GM21423 (cell line): Measurements from ENCODE around the gene FAM117B.
"Not testable (repeated sequence)": the region's sequence is repeated elsewhere in the genome, so short reads cannot be mapped to it uniquely, and the experiment has no call there.

Experiments used
- ATAC-seq: cut with Tn5 transposase; IDR thresholded peaks from one replicate; pipeline ENCODE4 v1.9.1; 2021; ENCODE audit warnings: mild to moderate bottlenecking, moderate library complexity; ENCODE audit not compliant: unreplicated experiment

The FAM117B gene

DNA sequence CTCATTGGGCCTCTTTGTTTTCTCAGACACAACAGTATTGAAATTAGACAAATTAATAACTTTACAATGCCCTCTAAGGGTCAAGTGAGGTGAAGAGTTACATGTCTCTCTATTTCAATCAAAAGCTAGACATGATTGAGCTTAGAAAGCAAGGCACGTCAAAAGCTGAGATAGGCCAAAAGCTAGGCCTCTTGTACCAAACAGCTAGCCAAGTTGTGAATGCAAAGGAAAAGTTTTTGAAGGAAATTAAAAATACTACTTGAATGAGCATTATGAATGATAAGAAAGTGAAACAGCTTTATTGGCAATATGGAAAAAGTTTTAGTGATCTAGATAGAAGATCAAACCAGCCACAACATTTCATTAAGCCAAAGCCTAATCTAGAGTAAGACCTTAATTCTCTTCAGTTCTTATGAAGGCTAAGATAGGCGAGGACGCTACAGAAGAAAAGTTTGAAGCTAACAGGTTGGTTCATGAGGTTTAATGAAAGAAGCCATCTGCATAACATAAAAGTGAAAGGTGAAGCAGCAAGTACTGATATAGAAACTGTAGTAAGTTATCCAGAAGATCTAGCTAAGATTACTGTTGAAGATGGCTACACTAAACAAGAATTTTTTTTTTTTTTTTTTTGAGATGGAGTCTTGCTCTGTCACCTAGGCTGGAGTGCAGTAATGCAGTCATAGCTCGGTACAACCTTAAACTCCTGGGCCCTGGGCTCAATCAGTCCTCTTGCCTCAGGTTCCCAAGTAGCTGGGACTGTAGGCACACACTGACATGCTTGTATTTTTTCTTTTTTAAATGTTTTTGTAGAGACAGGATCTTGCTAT is 65.5 kb downstream of the FAM117B start:
- no peak for ATAC-seq

DNA sequence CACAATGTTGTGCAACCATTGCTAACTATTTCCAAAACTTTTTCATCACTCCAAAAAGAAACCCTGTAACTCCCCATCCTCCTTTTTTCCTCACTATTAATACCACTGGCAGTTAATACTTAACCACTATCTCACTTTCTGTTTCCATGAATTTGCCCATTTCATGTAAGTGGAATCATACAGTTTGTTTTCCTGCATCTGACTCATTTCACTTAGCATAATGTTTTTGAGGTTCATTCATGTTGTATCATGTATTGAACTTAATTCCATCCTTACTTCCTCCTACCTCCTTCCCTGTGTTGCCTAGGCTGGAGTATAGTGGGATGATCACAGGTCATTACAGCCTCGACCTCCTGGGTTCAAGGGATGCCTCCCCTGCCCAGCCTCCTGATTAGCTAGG is 68.3 kb downstream of the FAM117B start:
- no peak for ATAC-seq

DNA sequence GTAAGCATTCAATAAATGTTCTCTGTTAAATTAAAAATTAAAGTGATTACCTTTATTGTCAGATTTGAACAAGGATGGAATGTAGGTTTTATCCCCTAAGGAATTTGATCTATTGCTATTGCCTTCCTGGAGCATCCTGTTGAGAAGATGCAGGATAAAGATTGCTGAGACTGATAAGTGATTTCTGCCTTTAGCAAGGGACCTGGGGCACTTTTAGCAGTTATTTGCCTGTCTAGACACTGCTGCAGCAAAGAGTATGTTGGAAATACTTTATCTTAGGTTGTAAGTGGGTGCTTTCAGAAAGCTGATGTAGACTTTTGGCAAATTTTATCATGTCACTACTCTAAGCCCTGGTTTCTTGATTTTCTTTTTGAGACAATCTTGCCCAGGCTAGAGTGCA is 69.5 kb downstream of the FAM117B start:
- ATAC-seq: no peak

DNA sequence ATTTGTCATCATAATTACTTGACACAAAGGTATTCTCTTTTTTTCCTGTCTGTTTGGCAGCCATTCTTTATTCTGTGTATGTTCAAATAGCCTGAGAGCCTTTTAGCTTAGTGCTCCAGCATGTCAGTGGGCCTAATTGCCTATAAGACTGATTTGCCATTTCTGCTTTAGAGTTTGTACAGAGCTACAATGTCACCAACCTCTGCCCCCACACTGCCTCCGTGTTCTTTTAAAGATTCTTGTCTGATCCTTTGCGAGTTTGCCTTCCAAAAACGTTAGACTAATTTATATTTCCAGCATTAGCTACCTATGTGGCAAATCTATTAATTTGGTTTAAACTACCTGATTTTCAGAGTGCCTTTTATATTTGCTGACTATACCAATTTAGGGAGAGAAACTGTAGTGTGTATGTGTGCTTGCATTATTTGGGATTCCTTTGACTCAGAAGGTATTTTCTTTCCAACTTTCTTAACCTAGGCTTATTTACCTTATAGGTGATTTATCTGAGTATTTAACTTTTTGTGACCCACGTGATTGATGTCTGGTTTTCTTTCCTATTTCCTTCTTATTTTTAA is 70.8 kb downstream of the FAM117B start:
- ATAC-seq: no peak

DNA sequence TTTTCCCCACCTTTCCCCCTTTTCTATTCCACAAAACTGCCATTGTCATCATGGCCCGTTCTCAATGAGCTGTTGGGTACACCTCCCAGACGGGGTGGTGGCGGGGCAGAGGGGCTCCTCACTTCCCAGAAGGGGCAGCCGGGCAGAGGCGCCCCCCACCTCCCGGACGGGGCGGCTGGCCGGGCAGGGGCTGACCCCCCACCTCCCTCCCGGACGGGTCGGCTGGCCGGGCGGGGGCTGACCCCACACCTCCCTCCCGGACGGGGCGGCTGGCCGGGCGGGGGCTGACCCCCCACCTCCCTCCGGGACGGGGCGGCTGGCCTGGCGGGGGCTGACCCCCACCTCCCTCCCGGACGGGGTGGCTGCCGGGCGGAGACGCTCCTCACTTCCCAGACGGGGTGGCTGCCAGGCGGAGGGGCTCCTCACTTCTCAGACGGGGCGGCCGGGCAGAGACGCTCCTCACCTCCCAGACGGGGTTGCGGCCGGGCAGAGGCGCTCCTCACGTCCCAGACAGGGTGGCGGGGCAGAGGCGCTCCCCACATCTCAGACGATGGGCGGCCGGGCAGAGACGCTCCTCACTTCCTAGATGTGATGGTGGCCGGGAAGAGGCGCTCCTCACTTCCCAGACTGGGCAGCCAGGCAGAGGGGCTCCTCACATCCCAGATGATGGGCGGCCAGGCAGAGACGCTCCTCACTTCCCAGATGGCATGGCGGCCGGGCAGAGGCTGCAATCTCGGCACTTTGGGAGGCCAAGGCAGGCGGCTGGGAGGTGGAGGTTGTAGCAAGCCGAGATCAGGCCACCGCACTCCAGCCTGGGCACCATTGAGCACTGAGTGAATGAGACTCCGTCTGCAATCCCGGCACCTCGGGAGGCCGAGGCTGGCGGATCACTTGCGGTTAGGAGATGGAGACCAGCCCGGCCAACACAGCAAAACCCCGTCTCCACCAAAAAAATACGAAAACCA is 80.5 kb downstream of the FAM117B start:
- not testable (repeated sequence) for ATAC-seq

DNA sequence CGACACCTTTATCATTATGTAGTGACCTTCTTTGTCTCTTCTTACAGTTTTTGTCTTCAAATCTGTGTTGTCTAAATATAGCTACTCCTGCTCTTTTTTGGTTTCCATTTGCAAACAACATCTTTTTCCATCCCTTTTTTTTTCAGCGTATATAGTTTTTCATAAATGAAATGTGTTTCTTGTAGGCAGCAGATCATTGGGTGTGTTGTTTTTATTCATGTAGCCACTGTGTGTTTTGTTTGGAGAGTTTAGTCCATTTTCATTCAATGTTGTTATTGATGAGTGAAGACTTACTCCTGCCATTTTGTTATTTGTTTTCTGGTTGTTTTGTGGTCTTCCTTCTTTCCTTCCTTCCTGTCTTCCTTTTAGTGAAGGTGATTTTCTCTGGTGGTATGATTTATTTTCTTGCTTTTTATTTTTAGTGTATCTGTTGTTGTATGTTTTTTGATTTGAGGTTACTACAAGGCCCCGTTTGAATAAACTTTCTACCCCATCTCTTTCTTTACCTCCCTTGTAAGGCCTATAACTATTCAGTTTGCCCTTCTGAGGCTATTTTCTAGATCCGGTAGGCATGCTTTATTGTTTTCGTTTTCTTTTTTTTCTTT is 81.4 kb downstream of the FAM117B start:
- ATAC-seq: no peak

DNA sequence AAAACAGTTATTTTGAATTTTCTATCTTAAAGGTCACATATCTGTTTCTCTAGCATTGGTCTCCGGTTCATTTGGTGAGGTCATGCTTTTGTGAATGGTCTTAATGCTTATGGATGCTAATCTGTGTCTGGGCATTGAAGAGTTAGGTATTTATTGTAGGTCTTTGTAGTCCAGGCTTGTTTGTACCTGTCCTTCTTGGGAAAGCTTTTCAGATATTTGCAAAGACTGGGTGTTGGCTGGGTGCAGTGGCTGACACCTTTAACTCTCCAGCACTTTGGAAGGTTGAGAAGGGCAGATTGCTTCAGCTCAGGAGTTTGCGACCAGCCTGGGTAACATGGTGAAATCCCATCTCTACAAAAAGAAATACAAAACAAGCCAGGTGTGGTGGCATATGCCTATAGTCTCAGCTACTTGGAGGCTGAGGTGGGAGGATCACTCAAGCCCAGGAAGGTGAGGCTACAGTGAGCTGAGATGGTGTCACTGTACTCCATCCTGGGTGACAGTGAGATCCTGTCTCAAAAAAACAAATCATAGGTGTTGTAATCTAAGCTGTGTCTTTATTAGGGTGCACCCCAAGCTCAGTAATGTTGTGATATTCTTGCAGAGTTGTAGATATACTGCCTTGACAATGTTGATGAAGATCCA is 82.3 kb downstream of the FAM117B start:
- ATAC-seq: no peak

DNA sequence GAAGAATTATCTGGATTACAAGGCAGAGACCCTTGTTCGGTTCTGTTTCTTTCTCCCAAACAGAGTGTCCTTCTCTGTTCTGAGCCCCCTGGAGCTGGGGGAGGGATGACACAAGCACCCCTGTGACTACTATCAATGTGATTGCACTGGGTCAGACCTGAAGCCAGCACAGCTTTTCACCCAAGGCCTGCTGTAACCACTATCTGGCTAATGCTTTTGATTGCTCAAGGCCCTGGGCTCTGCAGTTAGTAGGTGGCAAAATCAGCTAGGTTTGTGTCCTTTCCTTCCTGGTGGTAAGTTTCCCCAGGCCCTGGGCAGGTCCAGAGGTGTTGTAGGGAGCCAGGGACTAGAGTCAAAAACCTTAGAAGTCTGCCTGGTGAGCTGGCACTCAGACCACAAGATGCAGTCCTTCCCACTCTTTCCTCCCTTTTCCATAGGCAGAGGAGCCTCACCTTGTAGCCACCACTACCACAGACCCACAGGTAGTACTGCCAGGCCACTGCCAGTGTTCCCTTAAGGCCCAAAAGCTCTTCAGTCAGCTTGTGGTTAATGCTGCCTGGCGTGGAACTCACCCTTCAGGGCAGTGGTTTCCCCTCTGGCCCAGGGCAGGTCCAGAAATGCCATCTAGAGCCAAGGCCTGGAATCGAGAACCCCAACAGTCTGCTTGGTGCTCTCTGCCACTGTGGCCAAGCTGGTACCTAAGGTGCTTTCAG is 83.0 kb downstream of the FAM117B start:
- ATAC-seq: no peak

DNA sequence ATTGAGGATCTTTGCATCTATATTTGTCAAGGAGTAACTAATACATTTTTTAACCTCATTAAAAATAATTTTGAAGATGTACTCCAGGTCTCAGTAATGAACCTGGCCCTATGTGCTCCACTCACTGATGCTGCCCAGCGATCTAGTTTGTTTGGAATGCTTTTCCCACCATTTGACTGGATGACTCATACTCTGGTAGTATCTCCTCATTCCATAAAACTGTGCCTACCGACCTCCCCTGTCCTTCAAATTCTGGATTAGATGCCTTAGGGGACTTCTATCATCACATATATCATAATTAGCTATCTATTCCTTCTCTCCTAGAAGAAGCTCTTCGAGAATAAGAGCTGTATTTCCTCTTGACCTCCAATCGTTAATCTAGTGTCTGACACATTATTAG is 83.8 kb downstream of the FAM117B start:
- ATAC-seq: no peak

DNA sequence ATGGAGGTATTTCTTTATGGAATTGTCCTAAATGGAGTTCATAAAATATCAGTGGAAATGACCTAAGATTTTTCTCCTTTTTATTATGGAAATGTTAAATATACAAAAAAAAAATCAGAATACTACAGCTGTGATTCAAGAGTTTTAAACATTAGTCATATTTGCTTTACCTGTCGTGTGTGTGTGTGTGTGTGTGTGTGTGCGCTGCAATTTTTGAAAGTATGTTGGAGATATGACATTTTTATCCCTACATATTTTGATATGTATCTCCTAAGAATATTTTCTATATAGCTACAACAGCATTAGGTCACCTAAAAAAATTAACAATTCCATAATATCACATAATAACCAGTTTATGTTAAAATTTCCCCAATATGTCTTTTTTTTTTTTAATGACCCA is 85.5 kb downstream of the FAM117B start:
- no peak for ATAC-seq

DNA sequence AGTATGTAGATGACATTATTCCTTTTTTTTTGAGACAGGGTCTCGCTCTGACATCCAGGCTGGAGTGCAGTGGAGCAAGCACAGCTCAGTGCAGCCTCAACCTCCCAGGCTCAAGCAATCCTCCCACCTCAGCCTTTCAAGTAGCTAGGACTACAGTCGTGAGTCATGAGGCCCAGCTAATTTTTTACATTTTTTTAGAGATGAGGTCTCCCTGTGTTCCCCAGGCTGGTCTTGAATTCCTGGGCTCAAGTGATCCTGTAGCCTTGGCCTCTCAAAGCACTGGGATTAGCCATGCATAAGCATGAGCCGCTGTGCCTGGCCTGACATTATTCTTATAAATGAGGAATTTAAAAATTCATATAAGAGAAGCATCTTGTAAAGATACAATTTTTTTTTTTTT is 86.9 kb downstream of the FAM117B start:
- ATAC-seq: no peak

DNA sequence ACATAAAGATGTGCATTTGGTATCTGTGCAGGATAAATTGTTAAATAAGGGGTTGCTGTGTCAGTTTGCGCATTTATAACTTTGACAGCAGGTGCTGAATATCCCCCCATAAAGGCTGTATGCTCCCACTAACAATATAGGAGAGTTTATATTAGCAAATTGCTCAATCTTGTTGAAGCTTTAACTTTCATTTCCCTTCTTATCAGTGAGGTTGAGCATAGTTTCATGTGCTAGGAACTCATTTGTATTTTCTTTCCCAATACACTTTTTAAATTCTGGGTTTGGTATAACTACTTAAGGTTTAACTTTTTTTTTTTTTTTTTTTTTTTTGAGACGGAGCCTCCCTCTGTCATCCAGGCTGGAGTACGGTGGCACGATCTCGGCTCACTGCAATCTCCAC is 89.0 kb downstream of the FAM117B start:
- ATAC-seq: no peak

DNA sequence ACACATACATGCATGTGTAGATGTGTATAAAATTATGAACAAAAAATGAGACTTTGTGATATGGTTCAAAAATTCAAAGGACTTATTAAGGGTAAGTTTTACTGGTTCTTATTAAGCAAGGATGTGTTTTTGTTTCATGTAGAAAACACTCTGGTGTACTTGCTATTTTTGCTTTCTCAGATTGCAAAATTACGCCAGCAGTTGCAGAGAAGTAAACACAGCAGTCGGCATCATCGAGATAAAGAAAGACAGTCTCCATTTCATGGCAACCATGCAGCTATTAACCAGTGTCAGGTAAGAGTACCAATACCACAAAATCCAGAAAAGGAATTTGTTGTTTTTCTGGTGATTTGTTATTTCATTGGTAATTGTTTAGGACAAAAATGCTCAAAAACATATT is 91.3 kb downstream of the FAM117B start:
- ATAC-seq: no peak

DNA sequence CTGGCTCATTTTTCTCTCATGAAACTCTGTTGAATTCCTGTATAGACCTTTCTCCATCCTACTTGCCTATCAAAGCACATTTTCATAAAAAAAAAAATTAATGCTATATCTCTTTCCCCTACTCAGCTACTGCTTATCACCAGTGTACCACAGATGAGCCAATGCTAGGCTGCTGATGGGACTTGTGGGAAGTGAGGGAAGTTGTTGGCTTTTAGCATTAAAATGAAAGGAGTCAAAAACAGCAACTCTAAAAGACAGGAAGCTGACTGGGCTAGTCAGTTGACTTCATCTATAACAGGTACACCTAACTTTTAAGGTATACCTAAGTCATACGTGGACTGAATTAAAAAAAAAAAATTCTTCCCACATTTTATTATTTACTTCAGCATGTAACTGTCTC is 102.1 kb downstream of the FAM117B start:
- no peak for ATAC-seq

DNA sequence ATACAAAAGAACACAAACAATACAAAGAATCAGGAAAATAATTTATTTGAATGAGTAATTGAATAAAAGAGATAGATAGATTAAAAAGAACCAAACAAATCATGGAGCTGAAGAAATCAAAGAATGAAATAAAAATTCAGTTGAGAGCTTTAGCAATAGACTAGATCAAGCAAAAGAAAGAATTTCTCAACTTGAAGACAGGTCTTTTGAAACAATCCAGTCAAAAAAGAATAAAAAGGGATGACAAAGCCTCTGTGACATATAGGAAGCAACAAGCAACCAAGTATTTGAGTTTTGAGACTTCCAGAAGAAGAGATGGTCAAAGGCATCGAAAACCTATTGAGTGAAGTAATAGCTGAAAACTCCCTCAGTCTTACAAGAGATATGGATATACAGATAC is 108.8 kb downstream of the FAM117B start:
- ATAC-seq: no peak

DNA sequence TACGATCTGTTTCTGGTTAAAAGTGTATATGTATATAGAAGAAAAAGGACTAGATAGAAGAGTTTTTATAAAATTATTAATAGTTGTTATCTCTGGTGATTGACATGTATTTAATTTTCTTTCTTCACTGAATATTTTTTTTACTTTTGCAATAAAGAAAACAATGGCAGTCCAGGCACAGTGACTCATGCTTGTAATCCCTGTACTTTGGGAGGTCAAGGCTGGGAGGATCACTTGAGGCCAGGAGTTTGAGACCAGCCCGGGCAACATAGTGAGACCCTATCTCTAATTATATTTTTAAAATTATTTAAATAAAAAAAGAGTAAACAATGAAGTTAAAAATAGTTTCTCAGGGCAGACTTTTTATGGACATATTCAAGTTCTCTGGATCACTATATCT is 114.7 kb downstream of the FAM117B start:
- no peak for ATAC-seq

DNA sequence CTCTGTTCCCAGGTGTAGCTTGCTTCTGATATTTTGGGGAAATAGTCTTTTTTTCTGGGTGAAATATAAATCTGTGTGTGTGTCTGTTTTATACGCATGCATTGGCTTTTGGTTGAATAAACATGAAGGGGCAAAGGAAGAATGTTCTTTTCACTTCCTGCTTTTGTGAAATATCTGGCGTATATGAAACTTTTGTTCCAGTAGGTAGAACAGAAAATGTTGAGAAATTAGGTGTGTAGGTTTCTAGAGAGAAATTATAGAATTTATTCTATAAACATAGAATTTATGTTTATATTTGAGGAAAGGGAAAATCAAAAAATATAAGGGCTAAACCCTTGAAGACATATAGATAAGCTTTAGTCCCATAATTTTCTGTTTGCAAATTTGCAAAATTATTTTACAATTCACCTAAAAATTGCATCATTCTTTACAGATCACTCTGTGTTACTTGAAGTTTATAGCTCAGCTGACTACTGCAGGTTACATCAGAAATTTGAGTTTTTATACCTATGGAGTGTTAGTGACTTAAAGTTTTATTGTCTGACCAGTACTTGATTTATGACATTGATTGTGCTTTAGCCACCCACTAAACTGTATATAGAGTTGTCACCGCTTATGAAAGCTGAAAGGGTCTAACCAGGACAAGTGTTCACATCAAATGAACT is 116.1 kb downstream of the FAM117B start:
- ATAC-seq: no peak

DNA sequence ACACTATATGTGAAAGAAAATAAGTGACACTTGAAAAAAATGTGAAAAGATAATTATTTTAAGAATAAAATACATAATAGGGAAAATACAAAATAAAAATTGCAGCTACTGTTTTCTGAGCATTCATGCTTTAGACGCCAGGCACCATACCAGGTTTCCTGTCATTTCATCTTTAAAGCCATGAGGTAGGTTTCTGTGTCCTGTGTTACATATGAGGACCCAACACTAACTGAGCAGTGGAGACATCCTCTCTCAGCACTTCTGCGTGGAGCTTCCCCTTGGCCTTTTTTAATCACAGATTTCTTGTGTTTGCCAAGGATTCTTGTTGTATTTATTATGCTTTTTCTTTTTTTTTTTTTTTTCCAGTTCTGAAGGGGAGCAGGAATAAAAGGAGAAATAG is 117.3 kb downstream of the FAM117B start:
- no peak for ATAC-seq

DNA sequence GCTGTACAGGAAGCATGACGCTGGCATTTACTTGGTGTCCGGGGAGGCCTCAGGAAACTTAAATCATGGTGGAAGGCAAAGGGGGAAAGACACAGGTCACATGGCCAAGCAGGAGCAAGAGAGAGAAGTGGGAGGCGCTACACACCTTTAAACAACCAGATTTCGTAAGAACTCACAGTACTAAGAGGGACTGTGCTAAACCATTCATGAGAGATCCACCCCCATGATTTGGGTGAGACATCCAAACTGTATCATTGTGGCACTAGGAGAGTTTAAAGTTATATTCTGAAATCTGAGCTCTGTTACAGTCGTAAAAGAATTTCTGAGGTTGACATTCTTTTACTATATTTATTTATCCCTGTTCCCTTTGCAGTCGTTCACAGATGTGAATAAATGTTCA is 120.2 kb downstream of the FAM117B start:
- no peak for ATAC-seq

DNA sequence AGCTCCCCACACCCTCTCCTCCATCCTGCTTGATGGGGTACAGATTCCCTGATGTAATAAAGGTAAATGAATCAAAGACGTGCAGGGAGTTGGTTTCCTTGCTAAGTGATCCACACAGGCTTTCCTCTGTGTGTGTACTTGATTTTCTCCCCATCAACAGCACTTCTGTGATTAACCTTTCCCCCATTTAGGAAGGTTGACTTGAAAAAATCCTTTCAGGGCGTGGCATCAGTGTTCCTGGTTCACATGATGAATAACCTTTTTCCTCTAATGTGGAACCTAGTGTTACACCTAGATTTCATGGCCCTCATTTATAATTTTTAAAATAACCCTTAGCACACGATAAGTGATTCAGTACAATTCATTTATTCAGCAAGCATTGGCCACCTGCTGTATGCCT is 121.8 kb downstream of the FAM117B start:
- ATAC-seq: no peak
